ENCODE data around the gene ZNF446. TPM values are rescaled to one million over a fixed set of nuclear protein-coding genes. Genes with fewer than 3 reads are reported as not detected.
A peak's percentile ranks its signal among the peaks of the same experiment; 100 is the strongest.

ZNF446 gene
- total RNA-seq, 1 experiment from 2014 or later: 8.9 TPM

- Histone ChIP-seq H3F3A (ENCODE audit: low read length, unreplicated experiment) (no peaks in the 10 kb centered on the region), H3K4me3 (ENCODE audit: low read length) (no peak overlapping the region), H3K9me3 (ENCODE audit: low read length) (no peaks in the 10 kb centered on the region), H4K20me1 (ENCODE audit: low read length) (no peaks in the 10 kb centered on the region), H3K79me2 (ENCODE audit: low read length) (peaks cover 4% of the 10 kb centered on the region), H3K27ac (ENCODE audit: low read length) (no peak overlapping the region), H3K36me3 (ENCODE audit: low read depth, low read length) (peaks cover 3% of the 10 kb centered on the region; the same call in 1 of the 2 replicates), H3K9me2 (replicated peaks; ENCODE audit: low read length) (no peaks in the 10 kb centered on the region), H3K27me3 (ENCODE audit: low read length) (no peaks in the 10 kb centered on the region), H2AFZ (ENCODE audit: low read length) (no peak overlapping the region), H3K4me1 (ENCODE audit: insufficient read depth, low read length) (peaks cover 4% of the 10 kb centered on the region; the same call in 1 of the 2 replicates), H3K4me2 (ENCODE audit: low read length) (no peak overlapping the region), H3K9ac (ENCODE audit: low read length) (no peak overlapping the region)
- DNase-seq (no peak), ATAC-seq (no peak)
- no peak for TF ChIP-seq EZH2 (IDR thresholded peaks at IDR 0.05; ENCODE audit: low read length, unreplicated experiment)
- POLR2A ChIA-PET (ENCODE audit: unreplicated experiment): interaction anchor here (0.6 kb wide), 2 partner anchors 8 to 58 kb away, joined by 4 read pairs; no protein-coding TSS in a partner anchor
- no TSS peak for BruUV-seq (replicated peaks)
- CTCF ChIA-PET: no interaction called here
- intact Hi-C loops (cut with micrococcal nuclease): no loop called here
Measured at GRCh38 chr19:58509731-58510083, 33.6 kb downstream of the ZNF446 start.

- no TSS peak for BruUV-seq (replicated peaks)
- ChIA-PET POLR2A (ENCODE audit: unreplicated experiment) (no interaction called here), CTCF (no interaction called here)
- no peak for DNase-seq
- TF ChIP-seq EZH2 (IDR thresholded peaks at IDR 0.05; ENCODE audit: low read length, unreplicated experiment) (no peak), EZH2phosphoT487 (IDR thresholded peaks at IDR 0.05; ENCODE audit: borderline replicate concordance, low read length) (no peak), CTCF (conservative IDR thresholded peaks at IDR 0.05; ENCODE audit: low read depth, low read length) (no peak)
- Histone ChIP-seq H3K4me2 (ENCODE audit: low read length) (no peak overlapping the region), H3K4me1 (ENCODE audit: insufficient read depth, low read length) (peaks cover 4% of the 10 kb centered on the region; the same call in 1 of the 2 replicates), H2AFZ (ENCODE audit: low read length) (no peak overlapping the region), H3K9me2 (replicated peaks; ENCODE audit: low read length) (no peaks in the 10 kb centered on the region), H3K9me3 (ENCODE audit: low read length) (no peaks in the 10 kb centered on the region), H3K36me3 (ENCODE audit: low read depth, low read length) (peaks cover 3% of the 10 kb centered on the region; the same call in 1 of the 2 replicates), H3K4me3 (ENCODE audit: low read length) (no peak overlapping the region), H3K79me2 (ENCODE audit: low read length) (peaks cover 7% of the 10 kb centered on the region), H3K27ac (ENCODE audit: low read length) (no peak overlapping the region), H3F3A (ENCODE audit: low read length, unreplicated experiment) (no peaks in the 10 kb centered on the region), H3K27me3 (ENCODE audit: low read length) (no peaks in the 10 kb centered on the region), H3K9ac (ENCODE audit: low read length) (no peak overlapping the region), H4K20me1 (ENCODE audit: low read length) (no peaks in the 10 kb centered on the region)
- intact Hi-C loops (cut with micrococcal nuclease): no loop called here
- ATAC-seq: no peak
Measured at GRCh38 chr19:58510084-58510862, 34.1 kb downstream of the ZNF446 start.

- ChIA-PET POLR2A (ENCODE audit: unreplicated experiment) (no interaction called here), CTCF (no interaction called here)
- peaks cover 4% of the 10 kb centered on the region; the same call in 1 of the 2 replicates for H3K4me1 ChIP-seq (ENCODE audit: insufficient read depth, low read length)
- no peaks in the 10 kb centered on the region for H3F3A ChIP-seq (ENCODE audit: low read length, unreplicated experiment)
- BruUV-seq (replicated peaks): no TSS peak
- intact Hi-C loops (cut with micrococcal nuclease): no loop called here
- no peaks in the 10 kb centered on the region for H3K27me3 ChIP-seq (ENCODE audit: low read length)
- no peak within 1 kb of the TSS for H3K4me3 ChIP-seq (ENCODE audit: low read length)
- no peak within 1 kb of the TSS for H3K4me2 ChIP-seq (ENCODE audit: low read length)
- peaks cover 10% of the 10 kb centered on the region; the same call in 1 of the 2 replicates for H3K36me3 ChIP-seq (ENCODE audit: low read depth, low read length)
- no peaks in the 10 kb centered on the region for H3K9me2 ChIP-seq (replicated peaks; ENCODE audit: low read length)
- H4K20me1 ChIP-seq (ENCODE audit: low read length): no peaks in the 10 kb centered on the region
- no peak for TF ChIP-seq EZH2 (IDR thresholded peaks at IDR 0.05; ENCODE audit: low read length, unreplicated experiment)
- TF ChIP-seq EZH2phosphoT487 (IDR thresholded peaks at IDR 0.05; ENCODE audit: borderline replicate concordance, low read length): no peak
- TF ChIP-seq CTCF (conservative IDR thresholded peaks at IDR 0.05; ENCODE audit: low read depth, low read length): no peak
- DNase-seq (no peak), ATAC-seq (0 out of 2 replicates have a peak, but pooled peaks have one; percentile 9)
- H3K27ac ChIP-seq (ENCODE audit: low read length): no peak within 1 kb of the TSS
- H2AFZ ChIP-seq (ENCODE audit: low read length): no peak within 1 kb of the TSS
- H3K79me2 ChIP-seq (ENCODE audit: low read length): peaks cover 16% of the 10 kb centered on the region
- H3K9me3 ChIP-seq (ENCODE audit: low read length): no peaks in the 10 kb centered on the region
- no peak within 1 kb of the TSS for H3K9ac ChIP-seq (ENCODE audit: low read length)
Measured at GRCh38 chr19:58511353-58512208, 35.4 kb downstream of the ZNF446 start, which contains the start of gene SLC27A5. TSS of gene SLC27A5 (minus strand) at chr19:58511992. CDS start at chr19:58511955, 37 bp downstream.
